GM21367 (cell line): ENCODE data around the gene SDC3.

Experiments
- ATAC-seq: cut with Tn5 transposase; IDR thresholded peaks from one replicate; pipeline ENCODE4 v1.9.1; 2021; ENCODE audit not compliant: unreplicated experiment

The SDC3 gene

GRCh38 chr1:30929135-30929889, 20.8 kb upstream of the SDC3 start:
- no peak for ATAC-seq

GRCh38 chr1:30928789-30929134, 20.2 kb upstream of the SDC3 start:
- ATAC-seq: no peak

- ATAC-seq: no peak
These were observed 19.6 kb upstream of the SDC3 start for GRCh38 chr1:30928171-30928570.

DNA sequence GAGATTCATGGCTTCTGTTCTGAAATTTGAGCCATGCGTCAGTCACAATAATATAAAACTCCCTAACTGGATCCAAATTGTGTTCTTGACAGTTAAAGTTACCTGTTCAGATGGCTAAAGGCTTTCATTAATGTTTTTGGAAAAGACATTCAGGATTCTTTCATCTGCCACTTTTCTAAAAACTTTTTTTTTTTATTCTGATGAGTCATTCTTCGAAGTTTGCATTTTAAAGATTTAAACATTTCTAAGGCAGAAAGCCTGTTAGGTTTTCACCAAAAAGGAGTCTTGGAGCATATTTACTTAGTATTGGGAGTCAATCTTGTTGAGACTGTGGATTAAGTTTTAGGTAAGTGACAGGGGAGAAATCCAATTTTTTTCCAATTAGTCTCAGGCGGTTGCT, 18.9 kb upstream of the SDC3 start:
- no peak for ATAC-seq

DNA sequence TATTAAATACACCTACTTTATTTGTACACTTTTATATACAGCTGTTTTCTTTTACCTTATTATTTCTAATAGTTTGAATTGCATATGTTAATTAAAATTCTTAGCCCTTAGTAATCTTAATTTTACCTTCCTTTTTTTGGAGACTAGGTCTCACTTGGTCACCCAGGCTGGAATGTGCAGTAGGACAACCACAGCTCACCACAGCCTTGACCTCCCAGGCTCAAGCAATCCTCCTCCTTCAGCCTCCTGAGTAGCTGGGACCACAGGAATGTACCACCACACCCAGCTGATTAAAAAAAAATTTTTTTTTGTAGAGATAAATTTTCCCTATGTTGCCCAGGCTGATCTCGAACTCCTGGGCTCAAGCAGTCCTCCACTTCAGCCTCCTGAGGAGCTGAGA, 15.0 kb upstream of the SDC3 start:
- ATAC-seq: no peak

DNA sequence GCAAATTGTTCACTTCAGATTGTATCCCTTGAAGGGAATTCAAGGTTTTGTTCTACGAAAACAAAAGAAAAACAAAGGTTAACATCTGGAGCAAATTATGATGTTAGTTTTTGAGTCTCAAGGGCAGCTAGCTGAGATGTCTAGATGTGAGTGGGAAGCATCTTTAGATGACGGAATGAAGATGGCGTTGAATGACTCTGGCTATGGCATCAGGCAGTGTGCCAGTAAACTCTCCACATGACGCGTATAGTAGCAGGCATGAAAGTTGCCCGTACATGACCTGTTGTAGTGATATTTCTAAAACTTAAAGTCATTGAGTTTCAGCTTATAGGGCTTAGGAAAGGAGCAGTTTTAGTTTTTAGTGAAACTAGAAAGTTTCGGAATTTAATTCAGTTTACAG, 12.3 kb upstream of the SDC3 start:
- no peak for ATAC-seq

DNA sequence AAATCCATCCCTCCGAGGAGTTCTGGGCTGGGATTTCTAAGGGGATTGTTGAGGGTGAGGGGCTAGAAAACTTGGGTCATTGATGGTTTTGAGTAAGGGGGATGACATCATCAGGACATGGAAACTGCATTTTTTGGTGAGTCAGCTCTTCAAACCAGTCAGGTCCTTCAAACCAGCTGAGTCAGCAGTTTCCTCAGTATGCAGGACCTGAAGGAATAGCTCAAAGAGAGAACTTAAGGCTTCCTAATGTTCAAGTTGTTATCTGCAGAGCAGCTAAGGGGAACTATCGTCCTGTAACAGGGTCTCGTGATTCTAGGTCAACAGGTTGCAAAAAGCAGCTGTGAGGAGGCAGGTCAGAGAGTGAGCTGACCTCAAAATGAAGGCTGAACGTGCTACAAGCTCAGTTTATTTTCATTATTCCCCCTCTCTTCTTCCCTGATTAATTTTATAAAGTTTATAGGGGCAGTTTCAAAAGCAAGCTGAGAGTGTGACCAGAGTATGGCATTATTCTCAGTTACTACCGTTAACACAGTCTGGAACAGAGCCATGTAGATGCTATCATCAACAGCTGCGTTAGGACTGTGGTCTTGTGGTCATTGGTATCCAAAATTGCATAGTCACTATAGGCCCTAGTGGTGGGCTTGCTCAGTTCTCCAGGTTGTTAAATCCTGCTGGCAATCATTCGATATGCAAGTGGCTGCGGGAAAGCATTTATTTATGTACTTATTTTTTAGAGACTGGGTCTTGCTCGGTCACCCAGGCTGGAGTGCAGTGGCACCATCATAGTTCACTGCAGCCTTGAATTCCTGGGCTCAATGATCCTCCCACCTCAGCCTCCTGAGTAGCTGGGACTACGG, 10.7 kb upstream of the SDC3 start:
- no peak for ATAC-seq

DNA sequence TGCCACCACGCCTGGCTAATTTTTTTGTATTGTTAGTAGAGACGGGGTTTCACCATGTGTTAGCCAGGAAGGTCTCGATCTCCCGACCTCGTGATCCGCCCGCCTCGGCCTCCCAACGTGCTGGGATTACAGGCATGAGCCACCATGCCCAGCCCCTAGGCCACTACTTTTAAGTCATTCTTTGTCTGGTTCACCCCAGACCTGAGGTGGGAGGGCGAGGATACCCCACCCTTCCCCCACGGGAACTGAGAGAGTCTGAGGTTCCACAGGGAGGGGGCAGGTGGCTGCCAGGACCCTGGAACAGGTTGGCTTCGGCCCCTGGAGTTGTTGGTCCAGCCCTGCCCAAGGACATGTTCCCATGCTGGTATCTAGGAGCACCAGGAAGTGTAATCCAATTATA, 7.7 kb upstream of the SDC3 start:
- ATAC-seq: no peak

GRCh38 chr1:30915491-30916230, 7.1 kb upstream of the SDC3 start:
- no peak for ATAC-seq

DNA sequence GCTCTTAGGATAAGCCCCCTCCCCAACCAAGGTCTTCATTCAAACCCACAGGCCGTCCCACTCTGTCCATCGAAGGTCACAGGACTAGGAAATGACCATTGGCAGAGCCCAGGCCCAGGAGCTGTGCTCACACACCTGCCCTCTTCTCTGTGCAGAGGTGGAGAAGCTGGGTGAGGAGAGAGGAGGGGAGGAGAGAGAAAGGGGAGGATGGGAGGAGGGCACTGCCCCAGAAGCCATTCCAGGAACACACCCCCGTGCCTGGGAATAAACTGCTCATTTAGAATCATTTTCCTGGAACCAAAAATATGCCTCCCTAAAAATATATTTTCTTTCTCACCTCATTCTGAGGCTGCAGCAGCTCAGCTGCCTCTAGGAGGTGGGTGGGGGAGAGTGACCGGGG, 6.4 kb upstream of the SDC3 start:
- no peak for ATAC-seq

GRCh38 chr1:30914587-30914922, 6.0 kb upstream of the SDC3 start:
- ATAC-seq: no peak

- ATAC-seq: no peak
These were observed 4.5 kb upstream of the SDC3 start for GRCh38 chr1:30912913-30913652.

GRCh38 chr1:30912224-30912623, 3.7 kb upstream of the SDC3 start:
- ATAC-seq: no peak

- no peak for ATAC-seq
These were observed 2.7 kb upstream of the SDC3 start for GRCh38 chr1:30911059-30911954.

DNA sequence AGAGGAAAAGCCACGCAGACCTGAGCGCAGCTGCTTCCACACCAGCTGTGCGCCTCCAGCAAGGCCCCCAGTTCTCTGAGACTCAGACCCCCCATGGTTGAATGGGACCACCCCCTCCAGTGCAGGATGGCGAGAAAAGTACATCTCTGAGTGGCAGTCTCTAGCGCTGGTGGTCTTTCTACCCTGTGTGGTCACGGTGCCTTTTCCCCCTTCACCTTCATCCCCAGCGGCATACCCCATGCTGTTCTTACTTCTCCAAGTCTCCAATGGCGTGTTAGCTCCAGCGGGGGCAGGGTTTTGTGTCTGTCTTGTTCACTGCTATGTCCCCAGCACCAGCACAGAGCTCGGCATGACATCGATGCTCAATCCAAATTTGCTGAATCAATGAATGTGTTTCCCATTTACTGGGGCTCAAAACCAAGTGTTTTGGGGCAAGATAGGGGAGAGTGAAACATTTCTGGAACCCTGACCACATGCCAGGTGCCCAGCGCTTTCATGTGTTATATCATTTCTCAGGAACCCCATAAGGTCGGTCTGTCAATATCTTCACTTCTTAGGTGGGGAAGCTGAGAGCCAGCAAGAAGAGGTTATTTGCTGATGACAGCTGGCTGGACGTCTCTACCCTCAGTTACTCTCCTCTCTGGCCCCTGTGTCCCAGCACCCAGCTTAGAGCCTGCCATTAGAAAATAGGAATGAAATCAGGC, 959 bp upstream of the SDC3 start:
- ATAC-seq: no peak

DNA sequence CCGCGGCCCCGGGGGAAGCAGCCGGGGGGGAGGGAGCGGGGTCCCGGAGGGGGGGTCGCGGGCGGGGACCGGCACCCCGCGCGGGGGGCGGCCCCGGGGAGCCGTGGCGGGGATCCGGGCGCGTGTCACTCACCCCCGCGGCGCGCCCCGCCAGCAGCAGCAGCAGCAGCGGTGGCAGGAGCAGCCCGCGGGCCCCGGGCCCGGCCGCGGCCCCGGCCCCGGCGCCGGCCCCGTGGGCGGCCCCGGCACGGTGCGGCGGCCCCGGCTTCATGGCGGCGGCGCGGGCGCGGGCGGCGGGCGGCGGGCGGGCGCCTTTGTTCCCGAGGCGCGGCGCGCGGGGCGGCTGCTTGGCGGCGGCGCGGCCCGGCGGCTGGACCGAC, 252 bp downstream of the SDC3 start:
- no peak for ATAC-seq

GRCh38 chr1:30907481-30908315, 860 bp downstream of the SDC3 start:
- no peak for ATAC-seq

GRCh38 chr1:30906631-30907441, 1.7 kb downstream of the SDC3 start:
- no peak for ATAC-seq
